ENCODE data around the gene SMIM26.
"Not testable (repeated sequence)": the region's sequence is repeated elsewhere in the genome, so short reads cannot be mapped to it uniquely, and the experiment has no call there.

DNA sequence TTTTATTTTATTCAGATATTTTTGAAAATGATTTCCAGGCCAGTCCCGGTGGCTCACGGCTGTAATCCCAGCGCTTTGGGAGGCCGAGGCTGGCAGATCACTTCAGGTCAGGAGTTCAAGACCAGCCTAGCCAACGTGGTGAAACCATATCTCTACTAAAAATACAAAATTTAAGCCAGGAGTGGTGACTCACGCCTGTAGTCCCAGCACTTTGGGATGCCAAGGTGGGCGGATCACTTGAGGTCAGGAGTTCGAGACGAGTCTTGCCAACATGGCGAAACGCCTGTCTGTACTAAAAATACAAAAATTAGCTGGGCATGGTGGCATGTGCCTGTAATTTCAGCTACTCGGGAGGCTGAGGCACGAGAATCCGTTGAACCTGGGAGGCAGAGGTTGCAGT is 40.5 kb upstream of the SMIM26 start:
- not testable (repeated sequence) for TF ChIP-seq CTCF (IDR thresholded peaks at IDR 0.05); POLR2AphosphoS5 (IDR thresholded peaks at IDR 0.05; ENCODE audit: low read depth, low read length); REST (IDR thresholded peaks at IDR 0.05; ENCODE audit: insufficient read depth in 1 of 2, low read depth in 2 of 2, low read length in 1 of 2); SIN3A (IDR thresholded peaks at IDR 0.05; ENCODE audit: borderline replicate concordance, insufficient read depth, low read depth, low read length); TCF7L2 (IDR thresholded peaks at IDR 0.05; ENCODE audit: low read depth, low read length)

Measured in Panc1 (cell line).